ENCODE results near the gene ADGRG4.

The ADGRG4 gene

DNA sequence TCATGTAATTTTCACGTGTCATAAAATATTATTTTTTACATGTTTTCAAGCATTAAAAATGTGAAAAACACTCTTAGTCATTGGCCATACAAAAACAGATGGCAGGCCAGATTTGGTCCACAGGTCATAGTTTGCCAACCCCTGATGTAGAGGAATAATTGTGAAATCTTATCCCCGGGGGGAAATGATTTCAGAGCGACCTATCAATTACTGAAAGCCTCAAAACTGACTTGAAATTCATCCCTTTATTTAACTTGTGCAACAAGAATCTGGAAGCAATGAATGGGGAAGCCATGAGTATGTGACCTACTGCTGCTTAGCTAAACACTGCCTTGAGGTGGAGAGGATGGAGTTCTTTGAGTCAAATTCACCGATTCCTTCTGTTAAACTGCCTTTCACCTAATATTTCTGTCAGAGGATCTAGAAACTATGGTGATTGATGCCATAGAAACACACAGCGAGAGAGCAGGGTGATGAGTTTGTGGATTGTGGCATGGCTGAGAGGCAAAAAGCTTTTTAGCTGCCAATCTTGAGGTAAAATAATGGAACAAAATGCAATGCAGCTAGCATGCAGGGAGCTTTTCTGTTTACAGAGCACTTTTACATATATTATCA lies 156.6 kb downstream of the ADGRG4 start:
- no peak overlapping the region for H3K27ac ChIP-seq
- TF ChIP-seq, protein P1, sequence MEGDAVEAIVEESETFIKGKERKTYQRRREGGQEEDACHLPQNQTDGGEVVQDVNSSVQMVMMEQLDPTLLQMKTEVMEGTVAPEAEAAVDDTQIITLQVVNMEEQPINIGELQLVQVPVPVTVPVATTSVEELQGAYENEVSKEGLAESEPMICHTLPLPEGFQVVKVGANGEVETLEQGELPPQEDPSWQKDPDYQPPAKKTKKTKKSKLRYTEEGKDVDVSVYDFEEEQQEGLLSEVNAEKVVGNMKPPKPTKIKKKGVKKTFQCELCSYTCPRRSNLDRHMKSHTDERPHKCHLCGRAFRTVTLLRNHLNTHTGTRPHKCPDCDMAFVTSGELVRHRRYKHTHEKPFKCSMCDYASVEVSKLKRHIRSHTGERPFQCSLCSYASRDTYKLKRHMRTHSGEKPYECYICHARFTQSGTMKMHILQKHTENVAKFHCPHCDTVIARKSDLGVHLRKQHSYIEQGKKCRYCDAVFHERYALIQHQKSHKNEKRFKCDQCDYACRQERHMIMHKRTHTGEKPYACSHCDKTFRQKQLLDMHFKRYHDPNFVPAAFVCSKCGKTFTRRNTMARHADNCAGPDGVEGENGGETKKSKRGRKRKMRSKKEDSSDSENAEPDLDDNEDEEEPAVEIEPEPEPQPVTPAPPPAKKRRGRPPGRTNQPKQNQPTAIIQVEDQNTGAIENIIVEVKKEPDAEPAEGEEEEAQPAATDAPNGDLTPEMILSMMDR (IDR thresholded peaks at IDR 0.05) = no peak
- TF ChIP-seq ZFX (IDR thresholded peaks at IDR 0.05; ENCODE audit: borderline replicate concordance) = no peak

DNA sequence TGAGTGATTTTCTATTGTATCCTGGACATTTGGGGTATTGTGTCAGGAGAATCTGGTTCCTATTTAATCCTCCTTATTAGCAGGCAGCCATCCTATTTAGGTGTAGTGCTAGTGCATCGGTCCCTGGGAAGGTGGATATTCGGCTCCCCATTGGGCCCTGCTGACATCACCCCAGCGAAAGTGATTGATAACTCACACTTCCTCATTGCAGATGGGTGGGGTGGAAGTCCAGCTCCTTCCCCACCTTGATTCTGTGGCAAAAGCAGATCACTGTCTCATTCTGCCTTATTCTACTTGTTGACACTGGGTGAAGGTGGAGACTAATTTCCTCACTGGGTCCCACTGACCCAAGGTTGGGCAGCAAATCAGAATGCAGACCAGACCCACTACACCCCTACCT lies 163.8 kb downstream of the ADGRG4 start:
- no peak overlapping the region for H3K27ac ChIP-seq
- TF ChIP-seq, protein P1 (IDR thresholded peaks at IDR 0.05) = no peak
- no peak for TF ChIP-seq ZFX (IDR thresholded peaks at IDR 0.05; ENCODE audit: borderline replicate concordance)

Measured in 22Rv1 (cell line).